ENCODE data around the gene TBC1D20.

TBC1D20 gene

GRCh38 chr20:406200-407132, 55.9 kb downstream of the TBC1D20 start:
- no peak overlapping the region for H3K4me2 ChIP-seq (ENCODE audit: low read length, poor library complexity, severe bottlenecking)
- H3K27ac ChIP-seq (ENCODE audit: low read length, poor library complexity, severe bottlenecking), result no peak overlapping the region
- H3K79me1 ChIP-seq (replicated peaks; ENCODE audit: low read length, poor library complexity, severe bottlenecking), result peaks cover 11% of the 10 kb centered on the region
- H2BK12ac ChIP-seq (ENCODE audit: low read length in 2 of 2), result no peak overlapping the region
- no peak for DNase-seq
- H2BK5ac ChIP-seq (ENCODE audit: low read depth, low read length, poor library complexity, severe bottlenecking), result no peak overlapping the region
- no peak overlapping the region for H2AFZ ChIP-seq (ENCODE audit: low read depth, low read length)
- peaks cover 16 to 17% of the 10 kb centered on the region in 2 experiments for H3K36me3 ChIP-seq (ENCODE audit: control insufficient read depth in 1 of 2, insufficient read depth in 2 of 2, low read depth in 1 of 2, low read length in 2 of 2)
- no peak overlapping the region for H2BK15ac ChIP-seq (ENCODE audit: low read depth, poor library complexity, severe bottlenecking)
- peak overlapping the region in 1 of 2 experiments; percentile 76 for H3K4me3 ChIP-seq (ENCODE audit: insufficient read depth in 1 of 2, low read depth in 1 of 2, low read length in 2 of 2)
- no peak overlapping the region for H3K14ac ChIP-seq (ENCODE audit: low read length in 2 of 2)
- peaks cover 16% of the 10 kb centered on the region for H3K4me1 ChIP-seq (ENCODE audit: control insufficient read depth, insufficient read depth, low read depth, low read length)
- H2AK5ac ChIP-seq (ENCODE audit: low read length, severe bottlenecking), result no peak overlapping the region
- H2BK120ac ChIP-seq (ENCODE audit: low read depth, low read length), result no peak overlapping the region
- H3K23ac ChIP-seq (ENCODE audit: low read length in 2 of 2), result no peak overlapping the region
- no peak overlapping the region for H3K4ac ChIP-seq (ENCODE audit: low read depth in 1 of 2, low read length in 2 of 2)
- no peaks in the 10 kb centered on the region for H3K9me3 ChIP-seq (ENCODE audit: control insufficient read depth, low read length)
- peak overlapping the region; percentile 86 for H3K9ac ChIP-seq (ENCODE audit: low read length)
- no peak overlapping the region for H4K91ac ChIP-seq (ENCODE audit: low read length)
- H3K27me3 ChIP-seq (ENCODE audit: control insufficient read depth in 1 of 2, insufficient read depth in 1 of 2, low read length in 2 of 2), result no peaks in the 10 kb centered on the region
- 81% methylated on average over 9 of the region's 9 CpGs for WGBS
- H3K18ac ChIP-seq (ENCODE audit: low read depth in 1 of 2, low read length in 2 of 2), result no peak overlapping the region
- H4K8ac ChIP-seq (ENCODE audit: low read length), result no peak overlapping the region

DNA sequence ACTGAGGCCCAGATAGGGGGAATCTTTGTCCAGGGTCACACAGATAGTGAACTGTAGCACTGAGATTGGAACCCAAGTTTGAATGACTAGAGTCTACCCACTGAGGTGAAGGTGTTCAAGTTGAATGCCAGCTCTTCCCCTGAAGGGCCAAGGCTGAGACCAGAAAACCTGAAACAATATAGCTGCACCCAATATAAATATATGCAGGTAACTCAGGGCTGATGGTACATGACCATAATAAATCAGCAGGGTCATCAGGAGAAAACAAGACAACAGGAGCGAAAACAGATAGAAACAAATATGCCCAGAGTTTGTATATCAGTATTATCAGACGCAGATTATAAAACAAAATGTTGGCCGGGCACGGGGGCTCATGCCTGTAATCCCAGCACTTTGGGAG, 58.2 kb downstream of the TBC1D20 start:
- no peak overlapping the region for H3K4me2 ChIP-seq (ENCODE audit: low read length, poor library complexity, severe bottlenecking)
- no peak overlapping the region for H4K8ac ChIP-seq (ENCODE audit: low read length)
- no peak overlapping the region for H2BK5ac ChIP-seq (ENCODE audit: low read depth, low read length, poor library complexity, severe bottlenecking)
- no peak overlapping the region for H3K4ac ChIP-seq (ENCODE audit: low read depth in 1 of 2, low read length in 2 of 2)
- no peak for DNase-seq
- H3K79me1 ChIP-seq (replicated peaks; ENCODE audit: low read length, poor library complexity, severe bottlenecking), result peaks cover 7% of the 10 kb centered on the region
- H3K9me3 ChIP-seq (ENCODE audit: control insufficient read depth, low read length), result no peaks in the 10 kb centered on the region
- no peak overlapping the region for H4K91ac ChIP-seq (ENCODE audit: low read length)
- H2BK120ac ChIP-seq (ENCODE audit: low read depth, low read length), result no peak overlapping the region
- no peak overlapping the region for H3K4me3 ChIP-seq (ENCODE audit: insufficient read depth in 1 of 2, low read depth in 1 of 2, low read length in 2 of 2)
- H3K36me3 ChIP-seq (ENCODE audit: control insufficient read depth in 1 of 2, insufficient read depth in 2 of 2, low read depth in 1 of 2, low read length in 2 of 2), result peaks cover 0 to 5% of the 10 kb centered on the region in 2 experiments
- no peak overlapping the region for H3K18ac ChIP-seq (ENCODE audit: low read depth in 1 of 2, low read length in 2 of 2)
- no peak overlapping the region for H3K27ac ChIP-seq (ENCODE audit: low read length, poor library complexity, severe bottlenecking)
- WGBS, result 96% methylated on average over 4 of the region's 4 CpGs
- H3K23ac ChIP-seq (ENCODE audit: low read length in 2 of 2), result no peak overlapping the region
- no peak overlapping the region for H2BK15ac ChIP-seq (ENCODE audit: low read depth, poor library complexity, severe bottlenecking)
- no peak overlapping the region for H2AK5ac ChIP-seq (ENCODE audit: low read length, severe bottlenecking)
- H2BK12ac ChIP-seq (ENCODE audit: low read length in 2 of 2), result no peak overlapping the region
- peaks cover 15% of the 10 kb centered on the region for H3K4me1 ChIP-seq (ENCODE audit: control insufficient read depth, insufficient read depth, low read depth, low read length)
- no peaks in the 10 kb centered on the region for H3K27me3 ChIP-seq (ENCODE audit: control insufficient read depth in 1 of 2, insufficient read depth in 1 of 2, low read length in 2 of 2)
- no peak overlapping the region for H3K9ac ChIP-seq (ENCODE audit: low read length)
- no peak overlapping the region for H3K14ac ChIP-seq (ENCODE audit: low read length in 2 of 2)
- no peak overlapping the region for H2AFZ ChIP-seq (ENCODE audit: low read depth, low read length)

- no peak overlapping the region for H2BK5ac ChIP-seq (ENCODE audit: low read depth, low read length, poor library complexity, severe bottlenecking)
- H3K9ac ChIP-seq (ENCODE audit: low read length), result no peak overlapping the region
- no peaks in the 10 kb centered on the region for H3K9me3 ChIP-seq (ENCODE audit: control insufficient read depth, low read length)
- H3K4me3 ChIP-seq (ENCODE audit: insufficient read depth in 1 of 2, low read depth in 1 of 2, low read length in 2 of 2), result no peak overlapping the region
- peaks cover 7% of the 10 kb centered on the region for H3K79me1 ChIP-seq (replicated peaks; ENCODE audit: low read length, poor library complexity, severe bottlenecking)
- no peak overlapping the region for H2BK12ac ChIP-seq (ENCODE audit: low read length in 2 of 2)
- H2BK120ac ChIP-seq (ENCODE audit: low read depth, low read length), result no peak overlapping the region
- H3K27ac ChIP-seq (ENCODE audit: low read length, poor library complexity, severe bottlenecking), result no peak overlapping the region
- no peak for DNase-seq
- H3K4me2 ChIP-seq (ENCODE audit: low read length, poor library complexity, severe bottlenecking), result no peak overlapping the region
- H3K4me1 ChIP-seq (ENCODE audit: control insufficient read depth, insufficient read depth, low read depth, low read length), result peaks cover 15% of the 10 kb centered on the region
- 94% methylated on average over 2 of the region's 3 CpGs for WGBS
- no peaks in the 10 kb centered on the region for H3K27me3 ChIP-seq (ENCODE audit: control insufficient read depth in 1 of 2, insufficient read depth in 1 of 2, low read length in 2 of 2)
- H2BK15ac ChIP-seq (ENCODE audit: low read depth, poor library complexity, severe bottlenecking), result no peak overlapping the region
- no peak overlapping the region for H2AFZ ChIP-seq (ENCODE audit: low read depth, low read length)
- H3K4ac ChIP-seq (ENCODE audit: low read depth in 1 of 2, low read length in 2 of 2), result no peak overlapping the region
- H3K36me3 ChIP-seq (ENCODE audit: control insufficient read depth in 1 of 2, insufficient read depth in 2 of 2, low read depth in 1 of 2, low read length in 2 of 2), result peaks cover 0 to 6% of the 10 kb centered on the region in 2 experiments
- H3K23ac ChIP-seq (ENCODE audit: low read length in 2 of 2), result no peak overlapping the region
- H2AK5ac ChIP-seq (ENCODE audit: low read length, severe bottlenecking), result peak overlapping the region; percentile 79
- no peak overlapping the region for H4K91ac ChIP-seq (ENCODE audit: low read length)
- H4K8ac ChIP-seq (ENCODE audit: low read length), result no peak overlapping the region
- H3K18ac ChIP-seq (ENCODE audit: low read depth in 1 of 2, low read length in 2 of 2), result no peak overlapping the region
- H3K14ac ChIP-seq (ENCODE audit: low read length in 2 of 2), result no peak overlapping the region
Measured at GRCh38 chr20:403582-403957, 58.8 kb downstream of the TBC1D20 start.

GRCh38 chr20:402898-403581, 59.3 kb downstream of the TBC1D20 start:
- Histone ChIP-seq H3K9ac (ENCODE audit: low read length) (no peak overlapping the region), H3K4me2 (ENCODE audit: low read length, poor library complexity, severe bottlenecking) (no peak overlapping the region), H3K18ac (ENCODE audit: low read depth in 1 of 2, low read length in 2 of 2) (no peak overlapping the region), H3K4me1 (ENCODE audit: control insufficient read depth, insufficient read depth, low read depth, low read length) (peaks cover 15% of the 10 kb centered on the region), H4K91ac (ENCODE audit: low read length) (no peak overlapping the region), H3K27ac (ENCODE audit: low read length, poor library complexity, severe bottlenecking) (no peak overlapping the region), H3K14ac (ENCODE audit: low read length in 2 of 2) (no peak overlapping the region), H3K23ac (ENCODE audit: low read length in 2 of 2) (no peak overlapping the region), H4K8ac (ENCODE audit: low read length) (no peak overlapping the region), H2AK5ac (ENCODE audit: low read length, severe bottlenecking) (peak overlapping the region; percentile 89), H2BK120ac (ENCODE audit: low read depth, low read length) (no peak overlapping the region), H3K4me3 (ENCODE audit: insufficient read depth in 1 of 2, low read depth in 1 of 2, low read length in 2 of 2) (no peak overlapping the region), H3K79me1 (replicated peaks; ENCODE audit: low read length, poor library complexity, severe bottlenecking) (peaks cover 4% of the 10 kb centered on the region), H3K27me3 (ENCODE audit: control insufficient read depth in 1 of 2, insufficient read depth in 1 of 2, low read length in 2 of 2) (no peaks in the 10 kb centered on the region), H3K9me3 (ENCODE audit: control insufficient read depth, low read length) (no peaks in the 10 kb centered on the region), H3K36me3 (ENCODE audit: control insufficient read depth in 1 of 2, insufficient read depth in 2 of 2, low read depth in 1 of 2, low read length in 2 of 2) (peaks cover 0 to 3% of the 10 kb centered on the region in 2 experiments), H2AFZ (ENCODE audit: low read depth, low read length) (no peak overlapping the region), H2BK5ac (ENCODE audit: low read depth, low read length, poor library complexity, severe bottlenecking) (no peak overlapping the region), H3K4ac (ENCODE audit: low read depth in 1 of 2, low read length in 2 of 2) (no peak overlapping the region), H2BK12ac (ENCODE audit: low read length in 2 of 2) (no peak overlapping the region), H2BK15ac (ENCODE audit: low read depth, poor library complexity, severe bottlenecking) (no peak overlapping the region)
- no peak for DNase-seq
- 100% methylated on average over 4 of the region's 6 CpGs for WGBS
